ENCODE results near the gene FBXL12.

- TF ChIP-seq CTCF (IDR thresholded peaks at IDR 0.05) (no peak), EP300 (IDR thresholded peaks at IDR 0.05) (no peak)
These were observed 16.9 kb downstream of the FBXL12 start for GRCh38 chr19:9801976-9802375.

Data from upper lobe of left lung (tissue), 4 donors.